ENCODE measurements around the gene KLB.
A peak's percentile ranks its signal among the peaks of the same experiment; 100 is the strongest.
"Not testable (repeated sequence)": the region's sequence is repeated elsewhere in the genome, so short reads cannot be mapped to it uniquely, and the experiment has no call there.

Gene KLB

GRCh38 chr4:39427520-39428114, 20.9 kb downstream of the KLB start:
- no peak for DNase-seq

- DNase-seq = no peak
These were observed 23.0 kb downstream of the KLB start for GRCh38 chr4:39429476-39430334.

GRCh38 chr4:39433878-39434492, 27.3 kb downstream of the KLB start:
- DNase-seq = no peak

GRCh38 chr4:39435659-39436563, 29.2 kb downstream of the KLB start:
- DNase-seq = no peak

GRCh38 chr4:39441593-39441992, 34.9 kb downstream of the KLB start:
- no peak for DNase-seq

- DNase-seq = no peak
These were observed 36.3 kb downstream of the KLB start for GRCh38 chr4:39442998-39443397.

GRCh38 chr4:39446483-39446841, 39.7 kb downstream of the KLB start:
- DNase-seq = no peak

- DNase-seq = no peak
These were observed 40.3 kb downstream of the KLB start for GRCh38 chr4:39446842-39447573.

- DNase-seq = no peak
These were observed 43.9 kb downstream of the KLB start for GRCh38 chr4:39450618-39451017.

GRCh38 chr4:39451423-39452023, 44.8 kb downstream of the KLB start:
- no peak for DNase-seq

- DNase-seq = no peak
These were observed 45.6 kb downstream of the KLB start for GRCh38 chr4:39452153-39452859.

- DNase-seq = no peak
These were observed 46.3 kb downstream of the KLB start for GRCh38 chr4:39452860-39453587.

- DNase-seq = no peak
These were observed 47.0 kb downstream of the KLB start for GRCh38 chr4:39453738-39454137.

- no peak for DNase-seq
These were observed 48.8 kb downstream of the KLB start for GRCh38 chr4:39455486-39455885.

GRCh38 chr4:39456946-39457763, 50.4 kb downstream of the KLB start:
- DNase-seq = no peak

GRCh38 chr4:39458161-39458504, 51.4 kb downstream of the KLB start:
- not testable (repeated sequence) for DNase-seq

- peak; percentile 42 to 80 for DNase-seq
These were observed 52.0 kb downstream of the KLB start, which contains the start of the genes LIAS and RPL9 for GRCh38 chr4:39458505-39459300. TSS of gene LIAS (plus strand) at chr4:39459056. CDS start at chr4:39459118, 62 bp downstream. TSS of gene RPL9 (minus strand) at chr4:39458922. CDS start at chr4:39458439, 483 bp downstream.

- no peak for DNase-seq
These were observed 58.3 kb downstream of the KLB start for GRCh38 chr4:39464886-39465501.
